ENCODE measurements around the gene PID1.

Gene PID1

GRCh38 chr2:229009816-229010215, 261.3 kb downstream of the PID1 start:
- Histone ChIP-seq H3K9ac (ENCODE audit: low read length) (no peak overlapping the region), H2BK15ac (replicated peaks; ENCODE audit: low read depth) (no peak overlapping the region), H2BK5ac (ENCODE audit: low read length) (no peak overlapping the region), H3K4ac (ENCODE audit: low read depth, low read length) (no peak overlapping the region), H3K36me3 (ENCODE audit: control insufficient read depth, insufficient read depth, low read length) (no peaks in the 10 kb centered on the region), H2BK120ac (ENCODE audit: low read depth, low read length) (no peak overlapping the region), H3K27ac (ENCODE audit: low read depth, low read length) (no peak overlapping the region), H3K4me2 (ENCODE audit: low read length) (no peak overlapping the region), H2AK5ac (ENCODE audit: low read length) (no peak overlapping the region), H4K5ac (ENCODE audit: low read length) (no peak overlapping the region), H4K8ac (ENCODE audit: low read depth, low read length) (no peak overlapping the region), H3K56ac (ENCODE audit: low read length) (no peak overlapping the region), H3K4me3 (ENCODE audit: low read length) (no peak overlapping the region), H3K18ac (ENCODE audit: low read length) (no peak overlapping the region), H3K79me2 (ENCODE audit: control insufficient read depth, insufficient read depth, low read length) (no peaks in the 10 kb centered on the region), H3K23ac (ENCODE audit: low read length) (no peak overlapping the region), H3K4me1 (ENCODE audit: control insufficient read depth, low read depth, low read length) (no peaks in the 10 kb centered on the region), H3K79me1 (ENCODE audit: low read length) (no peaks in the 10 kb centered on the region), H3K27me3 (ENCODE audit: insufficient read depth, low read length, poor library complexity) (no peaks in the 10 kb centered on the region)
- DNase-seq = no peak
- WGBS (ENCODE audit: extremely low coverage, insufficient coverage, low lambda C conversion rate) = 100% methylated on average over 1 of the region's 1 CpG

- no peaks in the 10 kb centered on the region for H3K36me3 ChIP-seq (ENCODE audit: control insufficient read depth, insufficient read depth, low read length)
- no peaks in the 10 kb centered on the region for H3K79me2 ChIP-seq (ENCODE audit: control insufficient read depth, insufficient read depth, low read length)
- WGBS (ENCODE audit: extremely low coverage, insufficient coverage, low lambda C conversion rate) = no CpG with 5 or more reads among the region's 2 CpGs
- no peak for DNase-seq
- H3K4me1 ChIP-seq (ENCODE audit: control insufficient read depth, low read depth, low read length) = no peaks in the 10 kb centered on the region
- H3K4me2 ChIP-seq (ENCODE audit: low read length) = no peak overlapping the region
- H3K27me3 ChIP-seq (ENCODE audit: insufficient read depth, low read length, poor library complexity) = no peaks in the 10 kb centered on the region
- no peak overlapping the region for H2BK120ac ChIP-seq (ENCODE audit: low read depth, low read length)
- no peaks in the 10 kb centered on the region for H3K79me1 ChIP-seq (ENCODE audit: low read length)
- no peak overlapping the region for H2BK15ac ChIP-seq (replicated peaks; ENCODE audit: low read depth)
- H3K18ac ChIP-seq (ENCODE audit: low read length) = no peak overlapping the region
- H3K23ac ChIP-seq (ENCODE audit: low read length) = no peak overlapping the region
- no peak overlapping the region for H3K56ac ChIP-seq (ENCODE audit: low read length)
- H3K4me3 ChIP-seq (ENCODE audit: low read length) = no peak overlapping the region
- H2AK5ac ChIP-seq (ENCODE audit: low read length) = no peak overlapping the region
- no peak overlapping the region for H3K9ac ChIP-seq (ENCODE audit: low read length)
- H3K27ac ChIP-seq (ENCODE audit: low read depth, low read length) = no peak overlapping the region
- H4K5ac ChIP-seq (ENCODE audit: low read length) = no peak overlapping the region
- H3K4ac ChIP-seq (ENCODE audit: low read depth, low read length) = no peak overlapping the region
- H4K8ac ChIP-seq (ENCODE audit: low read depth, low read length) = no peak overlapping the region
- no peak overlapping the region for H2BK5ac ChIP-seq (ENCODE audit: low read length)
Measured at GRCh38 chr2:229003256-229003655, 267.8 kb downstream of the PID1 start.

- no CpG with 5 or more reads among the region's 1 CpG for WGBS (ENCODE audit: extremely low coverage, insufficient coverage, low lambda C conversion rate)
- no peak overlapping the region for H3K4me3 ChIP-seq (ENCODE audit: low read length)
Measured at GRCh38 chr2:229001196-229001595, 269.9 kb downstream of the PID1 start.

GRCh38 chr2:228999326-228999725, 271.8 kb downstream of the PID1 start:
- no peaks in the 10 kb centered on the region for H3K36me3 ChIP-seq (ENCODE audit: control insufficient read depth, insufficient read depth, low read length)
- peak; percentile 1 for DNase-seq
- no peak overlapping the region for H4K8ac ChIP-seq (ENCODE audit: low read depth, low read length)
- no peak overlapping the region for H3K23ac ChIP-seq (ENCODE audit: low read length)
- H3K56ac ChIP-seq (ENCODE audit: low read length) = no peak overlapping the region
- H2BK15ac ChIP-seq (replicated peaks; ENCODE audit: low read depth) = no peak overlapping the region
- no peak overlapping the region for H2AK5ac ChIP-seq (ENCODE audit: low read length)
- no peak overlapping the region for H3K27ac ChIP-seq (ENCODE audit: low read depth, low read length)
- no peak overlapping the region for H3K18ac ChIP-seq (ENCODE audit: low read length)
- no peaks in the 10 kb centered on the region for H3K79me1 ChIP-seq (ENCODE audit: low read length)
- no peak overlapping the region for H2BK5ac ChIP-seq (ENCODE audit: low read length)
- H3K79me2 ChIP-seq (ENCODE audit: control insufficient read depth, insufficient read depth, low read length) = no peaks in the 10 kb centered on the region
- no peak overlapping the region for H2BK120ac ChIP-seq (ENCODE audit: low read depth, low read length)
- no peak overlapping the region for H4K5ac ChIP-seq (ENCODE audit: low read length)
- H3K9ac ChIP-seq (ENCODE audit: low read length) = no peak overlapping the region
- no peaks in the 10 kb centered on the region for H3K27me3 ChIP-seq (ENCODE audit: insufficient read depth, low read length, poor library complexity)
- no CpG with 5 or more reads among the region's 1 CpG for WGBS (ENCODE audit: extremely low coverage, insufficient coverage, low lambda C conversion rate)
- no peaks in the 10 kb centered on the region for H3K4me1 ChIP-seq (ENCODE audit: control insufficient read depth, low read depth, low read length)
- no peak overlapping the region for H3K4ac ChIP-seq (ENCODE audit: low read depth, low read length)
- no peak overlapping the region for H3K4me3 ChIP-seq (ENCODE audit: low read length)
- H3K4me2 ChIP-seq (ENCODE audit: low read length) = no peak overlapping the region

More at GRCh38 chr2:229001196-229001595, 269.9 kb downstream of the PID1 start:
- Histone ChIP-seq H3K56ac (ENCODE audit: low read length) (no peak overlapping the region), H3K27me3 (ENCODE audit: insufficient read depth, low read length, poor library complexity) (no peaks in the 10 kb centered on the region), H3K18ac (ENCODE audit: low read length) (no peak overlapping the region), H3K79me1 (ENCODE audit: low read length) (no peaks in the 10 kb centered on the region), H3K27ac (ENCODE audit: low read depth, low read length) (no peak overlapping the region), H3K36me3 (ENCODE audit: control insufficient read depth, insufficient read depth, low read length) (no peaks in the 10 kb centered on the region), H4K5ac (ENCODE audit: low read length) (no peak overlapping the region), H2BK120ac (ENCODE audit: low read depth, low read length) (no peak overlapping the region), H2BK5ac (ENCODE audit: low read length) (no peak overlapping the region), H3K79me2 (ENCODE audit: control insufficient read depth, insufficient read depth, low read length) (no peaks in the 10 kb centered on the region), H3K4me2 (ENCODE audit: low read length) (no peak overlapping the region), H2AK5ac (ENCODE audit: low read length) (no peak overlapping the region), H2BK15ac (replicated peaks; ENCODE audit: low read depth) (no peak overlapping the region), H4K8ac (ENCODE audit: low read depth, low read length) (no peak overlapping the region), H3K4ac (ENCODE audit: low read depth, low read length) (no peak overlapping the region), H3K4me1 (ENCODE audit: control insufficient read depth, low read depth, low read length) (no peaks in the 10 kb centered on the region), H3K23ac (ENCODE audit: low read length) (no peak overlapping the region), H3K9ac (ENCODE audit: low read length) (no peak overlapping the region)
- no peak for DNase-seq

- Histone ChIP-seq H3K56ac (ENCODE audit: low read length) (no peak overlapping the region), H3K4ac (ENCODE audit: low read depth, low read length) (no peak overlapping the region), H3K23ac (ENCODE audit: low read length) (no peak overlapping the region), H4K8ac (ENCODE audit: low read depth, low read length) (no peak overlapping the region), H2BK5ac (ENCODE audit: low read length) (no peak overlapping the region), H3K79me1 (ENCODE audit: low read length) (no peaks in the 10 kb centered on the region), H3K4me1 (ENCODE audit: control insufficient read depth, low read depth, low read length) (no peaks in the 10 kb centered on the region), H3K36me3 (ENCODE audit: control insufficient read depth, insufficient read depth, low read length) (no peaks in the 10 kb centered on the region), H2BK120ac (ENCODE audit: low read depth, low read length) (no peak overlapping the region), H4K5ac (ENCODE audit: low read length) (no peak overlapping the region), H3K4me2 (ENCODE audit: low read length) (no peak overlapping the region), H2BK15ac (replicated peaks; ENCODE audit: low read depth) (no peak overlapping the region), H3K4me3 (ENCODE audit: low read length) (no peak overlapping the region), H3K18ac (ENCODE audit: low read length) (no peak overlapping the region), H3K27ac (ENCODE audit: low read depth, low read length) (no peak overlapping the region), H3K27me3 (ENCODE audit: insufficient read depth, low read length, poor library complexity) (no peaks in the 10 kb centered on the region), H3K79me2 (ENCODE audit: control insufficient read depth, insufficient read depth, low read length) (no peaks in the 10 kb centered on the region), H3K9ac (ENCODE audit: low read length) (no peak overlapping the region), H2AK5ac (ENCODE audit: low read length) (no peak overlapping the region)
- WGBS (ENCODE audit: extremely low coverage, insufficient coverage, low lambda C conversion rate) = no CpG with 5 or more reads among the region's 3 CpGs
- DNase-seq = no peak
Measured at GRCh38 chr2:228988786-228989185, 282.3 kb downstream of the PID1 start.

GRCh38 chr2:228987441-228988155, 283.5 kb downstream of the PID1 start:
- H4K5ac ChIP-seq (ENCODE audit: low read length) = no peak overlapping the region
- H3K4me3 ChIP-seq (ENCODE audit: low read length) = no peak overlapping the region
- H3K4me1 ChIP-seq (ENCODE audit: control insufficient read depth, low read depth, low read length) = no peaks in the 10 kb centered on the region
- no peaks in the 10 kb centered on the region for H3K36me3 ChIP-seq (ENCODE audit: control insufficient read depth, insufficient read depth, low read length)
- H4K8ac ChIP-seq (ENCODE audit: low read depth, low read length) = no peak overlapping the region
- H2AK5ac ChIP-seq (ENCODE audit: low read length) = no peak overlapping the region
- no peaks in the 10 kb centered on the region for H3K27me3 ChIP-seq (ENCODE audit: insufficient read depth, low read length, poor library complexity)
- no peak overlapping the region for H3K4me2 ChIP-seq (ENCODE audit: low read length)
- no peak overlapping the region for H3K18ac ChIP-seq (ENCODE audit: low read length)
- no peak overlapping the region for H2BK120ac ChIP-seq (ENCODE audit: low read depth, low read length)
- H3K79me1 ChIP-seq (ENCODE audit: low read length) = no peaks in the 10 kb centered on the region
- H3K23ac ChIP-seq (ENCODE audit: low read length) = no peak overlapping the region
- no peak overlapping the region for H2BK15ac ChIP-seq (replicated peaks; ENCODE audit: low read depth)
- no peak overlapping the region for H3K56ac ChIP-seq (ENCODE audit: low read length)
- no peak overlapping the region for H3K27ac ChIP-seq (ENCODE audit: low read depth, low read length)
- H3K4ac ChIP-seq (ENCODE audit: low read depth, low read length) = no peak overlapping the region
- no peak overlapping the region for H2BK5ac ChIP-seq (ENCODE audit: low read length)
- DNase-seq = no peak
- no peaks in the 10 kb centered on the region for H3K79me2 ChIP-seq (ENCODE audit: control insufficient read depth, insufficient read depth, low read length)
- WGBS (ENCODE audit: extremely low coverage, insufficient coverage, low lambda C conversion rate) = no CpG with 5 or more reads among the region's 2 CpGs
- H3K9ac ChIP-seq (ENCODE audit: low read length) = no peak overlapping the region
